Measurements from ENCODE around the gene FBXL20. TPM values are rescaled to one million over a fixed set of nuclear protein-coding genes. Genes with fewer than 3 reads are reported as not detected.

The FBXL20 gene
- total and polyA plus RNA-seq, 4 donors, result 3.2 to 31.7 (median 11.5) TPM

DNA sequence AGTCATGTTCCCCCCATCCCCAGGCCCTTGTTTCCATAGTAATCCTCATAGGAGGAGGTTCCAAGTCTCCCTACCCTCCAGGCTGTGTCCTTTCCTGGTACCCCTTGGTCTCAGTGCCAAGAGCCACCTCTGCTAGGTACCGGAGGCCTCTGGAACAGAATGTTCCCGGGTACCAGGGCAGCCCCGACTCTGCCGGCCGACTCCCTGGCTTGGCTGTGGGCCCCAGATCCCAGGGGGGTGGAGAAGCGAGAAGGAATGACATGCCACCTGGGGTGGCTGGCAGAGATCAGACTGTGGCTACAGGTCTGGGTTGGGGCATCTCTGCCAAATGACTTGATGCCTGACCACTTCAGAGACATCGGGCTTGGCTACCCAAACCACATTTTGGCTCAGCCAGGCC lies 179.3 kb downstream of the FBXL20 start:
- WGBS, 2 donors, result 82 to 90% methylated on average over 7 of the region's 7 CpGs
- no peaks in the 10 kb centered on the region for H3K36me3 ChIP-seq (ENCODE audit: control insufficient read depth in 4 of 4, insufficient read depth in 4 of 4, low read length in 4 of 4)
- H3K4me3 ChIP-seq, result no peak overlapping the region
- TF ChIP-seq, protein P1, sequence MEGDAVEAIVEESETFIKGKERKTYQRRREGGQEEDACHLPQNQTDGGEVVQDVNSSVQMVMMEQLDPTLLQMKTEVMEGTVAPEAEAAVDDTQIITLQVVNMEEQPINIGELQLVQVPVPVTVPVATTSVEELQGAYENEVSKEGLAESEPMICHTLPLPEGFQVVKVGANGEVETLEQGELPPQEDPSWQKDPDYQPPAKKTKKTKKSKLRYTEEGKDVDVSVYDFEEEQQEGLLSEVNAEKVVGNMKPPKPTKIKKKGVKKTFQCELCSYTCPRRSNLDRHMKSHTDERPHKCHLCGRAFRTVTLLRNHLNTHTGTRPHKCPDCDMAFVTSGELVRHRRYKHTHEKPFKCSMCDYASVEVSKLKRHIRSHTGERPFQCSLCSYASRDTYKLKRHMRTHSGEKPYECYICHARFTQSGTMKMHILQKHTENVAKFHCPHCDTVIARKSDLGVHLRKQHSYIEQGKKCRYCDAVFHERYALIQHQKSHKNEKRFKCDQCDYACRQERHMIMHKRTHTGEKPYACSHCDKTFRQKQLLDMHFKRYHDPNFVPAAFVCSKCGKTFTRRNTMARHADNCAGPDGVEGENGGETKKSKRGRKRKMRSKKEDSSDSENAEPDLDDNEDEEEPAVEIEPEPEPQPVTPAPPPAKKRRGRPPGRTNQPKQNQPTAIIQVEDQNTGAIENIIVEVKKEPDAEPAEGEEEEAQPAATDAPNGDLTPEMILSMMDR (IDR thresholded peaks at IDR 0.05; ENCODE audit: control extremely low read depth, extremely low read depth), result no peak
- DNase-seq (peak in 1 of 3 donors; percentile 4), ATAC-seq (ENCODE audit: insufficient read depth, low FRiP score) (no peak)
- peaks cover 0 to 44% (median 13%) of the 10 kb centered on the region in 3 donors for H3K27me3 ChIP-seq (ENCODE audit: control insufficient read depth in 3 of 3, insufficient read depth in 3 of 3, low read length in 2 of 3)
- H3K9me3 ChIP-seq (ENCODE audit: control insufficient read depth in 4 of 4, insufficient read depth in 3 of 4, low read length in 3 of 4), result peaks cover 0 to under 1% (median 0%) of the 10 kb centered on the region in 4 donors
- H3K4me1 ChIP-seq (ENCODE audit: control insufficient read depth in 5 of 5, insufficient read depth in 5 of 5, low read length in 5 of 5), result peaks cover 0 to 13% (median 0%) of the 10 kb centered on the region in 5 donors
- H3K27ac ChIP-seq (ENCODE audit: low read depth in 1 of 2, low read length in 1 of 2), result no peak overlapping the region
- H3K9ac ChIP-seq (ENCODE audit: insufficient read depth in 1 of 2, low read length in 2 of 2), result no peak overlapping the region

DNA sequence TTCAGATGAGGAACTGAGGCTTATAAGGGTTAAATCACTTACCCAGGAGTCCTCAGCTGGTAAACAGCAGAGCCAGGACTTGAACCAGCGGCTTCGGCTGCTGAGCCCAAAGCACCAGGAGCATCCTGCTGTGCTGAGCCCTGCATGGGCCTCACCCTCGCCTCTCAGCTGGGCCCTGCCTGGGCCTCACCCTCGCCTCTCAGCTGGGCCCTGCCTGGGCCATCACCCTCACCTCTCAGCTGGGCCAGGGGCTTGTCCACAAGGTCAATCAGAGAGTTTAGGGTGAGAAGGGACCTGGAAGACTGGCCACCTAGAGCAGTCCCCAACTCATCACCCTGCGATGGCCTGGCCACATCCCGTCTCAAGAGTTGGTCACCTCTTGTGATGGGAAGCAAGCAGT lies 179.9 kb downstream of the FBXL20 start:
- Histone ChIP-seq H3K4me1 (ENCODE audit: control insufficient read depth in 5 of 5, insufficient read depth in 5 of 5, low read length in 5 of 5) (peaks cover 0 to 13% (median 0%) of the 10 kb centered on the region in 5 donors), H3K9me3 (ENCODE audit: control insufficient read depth in 4 of 4, insufficient read depth in 3 of 4, low read length in 3 of 4) (peaks cover 0 to 2% (median 0%) of the 10 kb centered on the region in 4 donors), H3K36me3 (ENCODE audit: control insufficient read depth in 4 of 4, insufficient read depth in 4 of 4, low read length in 4 of 4) (no peaks in the 10 kb centered on the region), H3K4me3 (no peak overlapping the region), H3K27me3 (ENCODE audit: control insufficient read depth in 3 of 3, insufficient read depth in 3 of 3, low read length in 2 of 3) (peaks cover 0 to 48% (median 8%) of the 10 kb centered on the region in 3 donors), H3K9ac (ENCODE audit: insufficient read depth in 1 of 2, low read length in 2 of 2) (no peak overlapping the region), H3K27ac (ENCODE audit: low read depth in 1 of 2, low read length in 1 of 2) (no peak overlapping the region)
- TF ChIP-seq, protein P1 (IDR thresholded peaks at IDR 0.05; ENCODE audit: control extremely low read depth, extremely low read depth), result no peak
- DNase-seq (no peak), ATAC-seq (ENCODE audit: insufficient read depth, low FRiP score) (no peak)
- 97 to 98% methylated on average over 6 of the region's 6 CpGs for WGBS, 2 donors

DNA sequence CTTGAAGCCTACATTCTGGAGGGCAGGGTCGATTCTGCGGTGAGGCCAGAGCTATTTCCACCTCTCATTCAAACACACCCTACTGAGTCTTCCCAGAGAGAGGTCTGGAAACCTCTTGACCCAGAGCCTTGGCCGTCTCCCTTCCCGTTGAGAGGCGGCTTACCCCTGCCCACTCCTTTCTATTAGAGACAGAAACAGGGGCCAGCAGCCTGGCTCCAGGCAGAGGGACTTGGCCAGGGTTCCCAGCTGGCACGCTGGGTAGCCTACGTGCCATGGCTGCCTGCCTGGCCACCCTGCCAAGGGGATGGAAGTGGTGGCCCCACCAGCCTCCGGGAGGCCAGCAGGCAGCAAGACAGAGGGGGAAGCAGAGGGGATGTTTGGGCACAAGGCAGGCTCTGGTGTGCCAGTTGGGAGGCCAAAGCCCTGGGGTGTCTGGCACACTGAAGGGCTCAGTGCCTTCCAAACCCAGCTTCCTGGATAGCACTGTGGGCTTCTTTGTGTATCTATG lies 181.7 kb downstream of the FBXL20 start:
- H3K27ac ChIP-seq (ENCODE audit: low read depth in 1 of 2, low read length in 1 of 2), result no peak overlapping the region
- no peak for DNase-seq
- H3K4me3 ChIP-seq, result no peak overlapping the region
- ATAC-seq (ENCODE audit: insufficient read depth, low FRiP score), result no peak
- 59 to 69% methylated on average over 8 of the region's 8 CpGs for WGBS, 2 donors
- H3K36me3 ChIP-seq (ENCODE audit: control insufficient read depth in 4 of 4, insufficient read depth in 4 of 4, low read length in 4 of 4), result no peaks in the 10 kb centered on the region
- peaks cover 0 to 40% (median 2%) of the 10 kb centered on the region in 3 donors for H3K27me3 ChIP-seq (ENCODE audit: control insufficient read depth in 3 of 3, insufficient read depth in 3 of 3, low read length in 2 of 3)
- TF ChIP-seq, protein P1 (IDR thresholded peaks at IDR 0.05; ENCODE audit: control extremely low read depth, extremely low read depth), result no peak
- no peak overlapping the region for H3K9ac ChIP-seq (ENCODE audit: insufficient read depth in 1 of 2, low read length in 2 of 2)
- H3K4me1 ChIP-seq (ENCODE audit: control insufficient read depth in 5 of 5, insufficient read depth in 5 of 5, low read length in 5 of 5), result peaks cover 0 to 2% (median 0%) of the 10 kb centered on the region in 5 donors
- H3K9me3 ChIP-seq (ENCODE audit: control insufficient read depth in 4 of 4, insufficient read depth in 3 of 4, low read length in 3 of 4), result peaks cover 0 to 2% (median 0%) of the 10 kb centered on the region in 4 donors

DNA sequence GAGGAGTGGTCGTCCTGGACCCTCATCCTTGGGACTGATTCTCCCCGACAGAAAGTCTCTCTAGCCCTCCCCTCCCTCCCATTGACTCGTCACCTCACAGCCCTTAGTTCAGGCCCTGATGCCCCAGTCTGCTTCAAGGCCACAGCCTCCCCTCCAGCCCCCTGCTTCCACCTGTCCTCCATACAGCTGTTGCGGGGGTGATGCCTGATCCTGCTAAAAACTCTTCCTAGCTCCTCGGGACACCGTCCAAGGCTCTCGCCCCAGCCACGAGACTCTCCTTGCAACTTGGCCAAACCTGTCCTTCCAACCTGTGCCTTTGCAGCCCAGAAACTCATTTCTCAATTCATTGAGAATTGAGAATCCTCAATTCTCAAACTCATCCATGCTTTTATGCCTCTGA lies 182.5 kb downstream of the FBXL20 start:
- WGBS, 2 donors, result 65 to 88% methylated on average over 8 of the region's 8 CpGs
- Histone ChIP-seq H3K27me3 (ENCODE audit: control insufficient read depth in 3 of 3, insufficient read depth in 3 of 3, low read length in 2 of 3) (peaks cover 0 to 33% (median 2%) of the 10 kb centered on the region in 3 donors), H3K36me3 (ENCODE audit: control insufficient read depth in 4 of 4, insufficient read depth in 4 of 4, low read length in 4 of 4) (no peaks in the 10 kb centered on the region), H3K4me1 (ENCODE audit: control insufficient read depth in 5 of 5, insufficient read depth in 5 of 5, low read length in 5 of 5) (no peaks in the 10 kb centered on the region), H3K9me3 (ENCODE audit: control insufficient read depth in 4 of 4, insufficient read depth in 3 of 4, low read length in 3 of 4) (peaks cover 0 to 2% (median 0%) of the 10 kb centered on the region in 4 donors), H3K9ac (ENCODE audit: insufficient read depth in 1 of 2, low read length in 2 of 2) (no peak overlapping the region), H3K27ac (ENCODE audit: low read depth in 1 of 2, low read length in 1 of 2) (no peak overlapping the region), H3K4me3 (no peak overlapping the region)
- no peak for ATAC-seq (ENCODE audit: insufficient read depth, low FRiP score)
- TF ChIP-seq, protein P1 (IDR thresholded peaks at IDR 0.05; ENCODE audit: control extremely low read depth, extremely low read depth), result no peak
- no peak for DNase-seq
